ENCODE results near the gene ATP6V1G2. TPM values are rescaled to one million over a fixed set of nuclear protein-coding genes. Genes with fewer than 3 reads are reported as not detected.
A peak's percentile ranks its signal among the peaks of the same experiment; 100 is the strongest.

ATP6V1G2 gene
- total and polyA plus RNA-seq, 2 experiments from 2014 or later: 1.8 to 2.8 TPM

- 67 to 69% methylated on average over 10 to 12 of the region's 12 CpGs for WGBS, 2 experiments (ENCODE audit: low coverage in 1 of 2, low lambda C conversion rate in 2 of 2, missing lambda C conversion rate in 2 of 2)
- no peaks in the 10 kb centered on the region for H3K36me3 ChIP-seq (ENCODE audit: low read depth)
- no peak overlapping the region for H3K4me3 ChIP-seq
- in situ Hi-C loops (cut with MboI): no loop called here
- H3K9me2 ChIP-seq (ENCODE audit: insufficient read depth): no peaks in the 10 kb centered on the region
- H3K9ac ChIP-seq: no peak overlapping the region
- H4K20me1 ChIP-seq (ENCODE audit: insufficient read depth): no peaks in the 10 kb centered on the region
- no peak overlapping the region for H2AFZ ChIP-seq
- no peaks in the 10 kb centered on the region for H3K9me3 ChIP-seq (ENCODE audit: low read depth)
- TF ChIP-seq EZH2 (IDR thresholded peaks at IDR 0.05; ENCODE audit: insufficient read depth, poor library complexity, severe bottlenecking) (no peak), EZH2phosphoT487 (IDR thresholded peaks at IDR 0.05; ENCODE audit: insufficient read depth, low read depth) (no peak)
- H3K79me2 ChIP-seq (ENCODE audit: insufficient read depth): no peaks in the 10 kb centered on the region
- no peak for DNase-seq
- no peaks in the 10 kb centered on the region for H3F3A ChIP-seq (ENCODE audit: insufficient read depth)
- no peak overlapping the region for H3K4me2 ChIP-seq (ENCODE audit: unreplicated experiment)
- no peaks in the 10 kb centered on the region for H3K27me3 ChIP-seq (replicated peaks; ENCODE audit: insufficient read depth)
- 0 out of 2 replicates have a peak, but pooled peaks cover 4% of the 10 kb centered on the region for H3K4me1 ChIP-seq (ENCODE audit: insufficient read depth)
- H3K27ac ChIP-seq: no peak overlapping the region
Measured at GRCh38 chr6:31587791-31588777, 41.7 kb upstream of the ATP6V1G2 start.

- Histone ChIP-seq H3K27me3 (replicated peaks; ENCODE audit: insufficient read depth) (no peaks in the 10 kb centered on the region), H3K4me1 (ENCODE audit: insufficient read depth) (peaks cover 5% of the 10 kb centered on the region; the same call in 1 of the 2 replicates), H3K9me3 (ENCODE audit: low read depth) (no peaks in the 10 kb centered on the region), H4K20me1 (ENCODE audit: insufficient read depth) (no peaks in the 10 kb centered on the region), H3F3A (ENCODE audit: insufficient read depth) (no peaks in the 10 kb centered on the region), H3K9ac (no peak overlapping the region), H3K79me2 (ENCODE audit: insufficient read depth) (no peaks in the 10 kb centered on the region), H2AFZ (no peak overlapping the region), H3K27ac (no peak overlapping the region), H3K4me2 (ENCODE audit: unreplicated experiment) (no peak overlapping the region), H3K9me2 (ENCODE audit: insufficient read depth) (no peaks in the 10 kb centered on the region), H3K36me3 (ENCODE audit: low read depth) (no peaks in the 10 kb centered on the region), H3K4me3 (no peak overlapping the region)
- 56 to 63% methylated on average over 9 of the region's 9 CpGs for WGBS, 2 experiments (ENCODE audit: low coverage in 1 of 2, low lambda C conversion rate in 2 of 2, missing lambda C conversion rate in 2 of 2)
- in situ Hi-C loops (cut with MboI): no loop called here
- DNase-seq: no peak
- no peak for TF ChIP-seq EZH2phosphoT487 (IDR thresholded peaks at IDR 0.05; ENCODE audit: insufficient read depth, low read depth)
- no peak for TF ChIP-seq EZH2 (IDR thresholded peaks at IDR 0.05; ENCODE audit: insufficient read depth, poor library complexity, severe bottlenecking)
Measured at GRCh38 chr6:31586599-31587281, 40.3 kb upstream of the ATP6V1G2 start.

- Histone ChIP-seq H3K36me3 (ENCODE audit: low read depth) (no peaks in the 10 kb centered on the region), H3K4me1 (ENCODE audit: insufficient read depth) (peaks cover 8% of the 10 kb centered on the region; the same call in 1 of the 2 replicates), H3K4me3 (no peak within 1 kb of the TSS), H3K79me2 (ENCODE audit: insufficient read depth) (no peaks in the 10 kb centered on the region), H4K20me1 (ENCODE audit: insufficient read depth) (no peaks in the 10 kb centered on the region), H3K9me3 (ENCODE audit: low read depth) (no peaks in the 10 kb centered on the region), H3K27ac (no peak within 1 kb of the TSS), H2AFZ (no peak within 1 kb of the TSS), H3K9ac (no peak within 1 kb of the TSS), H3K27me3 (replicated peaks; ENCODE audit: insufficient read depth) (no peaks in the 10 kb centered on the region), H3F3A (ENCODE audit: insufficient read depth) (no peaks in the 10 kb centered on the region), H3K4me2 (ENCODE audit: unreplicated experiment) (no peak within 1 kb of the TSS), H3K9me2 (ENCODE audit: insufficient read depth) (no peaks in the 10 kb centered on the region)
- DNase-seq: no peak
- in situ Hi-C loops (cut with MboI): no loop called here
- TF ChIP-seq EZH2phosphoT487 (IDR thresholded peaks at IDR 0.05; ENCODE audit: insufficient read depth, low read depth) (no peak), EZH2 (IDR thresholded peaks at IDR 0.05; ENCODE audit: insufficient read depth, poor library complexity, severe bottlenecking) (no peak)
- 26 to 56% methylated on average over 1 of the region's 1 CpG for whole genome bisulfite sequencing, 2 experiments (ENCODE audit: low coverage in 1 of 2, low lambda C conversion rate in 2 of 2, missing lambda C conversion rate in 2 of 2)
Measured at GRCh38 chr6:31586008-31586407, 39.6 kb upstream of the ATP6V1G2 start, which contains the start of gene LST1. Gene LST1 (plus strand): TSS chr6:31586277. CDS start chr6:31587300, 1,023 bp downstream.

- TF ChIP-seq EZH2phosphoT487 (IDR thresholded peaks at IDR 0.05; ENCODE audit: insufficient read depth, low read depth) (no peak), EZH2 (IDR thresholded peaks at IDR 0.05; ENCODE audit: insufficient read depth, poor library complexity, severe bottlenecking) (no peak)
- Histone ChIP-seq H3K4me1 (ENCODE audit: insufficient read depth) (peaks cover 8% of the 10 kb centered on the region; the same call in 1 of the 2 replicates), H3K36me3 (ENCODE audit: low read depth) (no peaks in the 10 kb centered on the region), H3K9me3 (ENCODE audit: low read depth) (no peaks in the 10 kb centered on the region), H3F3A (ENCODE audit: insufficient read depth) (no peaks in the 10 kb centered on the region), H3K9me2 (ENCODE audit: insufficient read depth) (no peaks in the 10 kb centered on the region), H3K4me3 (no peak overlapping the region), H3K4me2 (ENCODE audit: unreplicated experiment) (no peak overlapping the region), H3K9ac (no peak overlapping the region), H3K27me3 (replicated peaks; ENCODE audit: insufficient read depth) (no peaks in the 10 kb centered on the region), H2AFZ (no peak overlapping the region), H3K79me2 (ENCODE audit: insufficient read depth) (no peaks in the 10 kb centered on the region), H4K20me1 (ENCODE audit: insufficient read depth) (no peaks in the 10 kb centered on the region), H3K27ac (no peak overlapping the region)
- peak; percentile 30 for DNase-seq
- in situ Hi-C loops (cut with MboI): no loop called here
- 56 to 58% methylated on average over 2 of the region's 2 CpGs for WGBS, 2 experiments (ENCODE audit: low coverage in 1 of 2, low lambda C conversion rate in 2 of 2, missing lambda C conversion rate in 2 of 2)
Measured at GRCh38 chr6:31585491-31585890, 39.1 kb upstream of the ATP6V1G2 start.

All from GM23248 (cell line).